GM13977 (cell line): ENCODE results near the gene MYMX.
"Not testable (repeated sequence)": the region's sequence is repeated elsewhere in the genome, so short reads cannot be mapped to it uniquely, and the experiment has no call there.

Source experiments
- DNase-seq: peaks from one replicate; pipeline ENCODE4 v3.0.0; 2012; ENCODE audit warnings: low spot score
- in situ Hi-C: fragments of 300-500 bp; cut with MboI; formaldehyde crosslinking; loops from one replicate; pipeline ENCODE4 v1.12.0; 2022; ENCODE audit warnings: low sequenced_read_pairs, low pct_unique_long_range_greater_than_20kb, mixed read lengths, inconsistent platforms; ENCODE audit not compliant: unreplicated experiment
- TF ChIP-seq, protein P1 (sequence below): IDR thresholded peaks from 2 replicates; pipeline ENCODE4 v1.5.1; 2012; ENCODE audit warnings: mild to moderate bottlenecking, control low read depth; ENCODE audit not compliant: insufficient read depth; ENCODE audit errors: extremely low read depth, missing control alignments

Gene MYMX

DNA sequence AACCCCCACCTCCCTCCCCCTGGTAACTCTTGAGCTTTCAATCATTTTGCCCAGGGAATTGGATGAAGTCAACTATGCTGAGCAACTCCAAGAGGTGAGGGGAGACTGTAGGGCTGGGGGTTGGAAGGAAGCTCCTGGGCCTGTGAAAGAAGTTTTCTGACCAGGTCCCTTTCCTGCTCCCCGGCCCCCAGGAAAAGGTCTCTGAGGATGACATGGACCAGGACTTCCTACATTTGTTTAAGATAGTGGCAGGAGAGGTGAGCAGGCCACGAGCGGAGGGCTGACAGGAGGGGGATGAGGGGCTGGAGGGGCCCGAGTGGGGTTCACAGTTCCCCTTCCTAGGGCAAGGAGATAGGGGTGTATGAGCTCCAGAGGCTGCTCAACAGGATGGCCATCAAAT, 36.3 kb upstream of the MYMX start:
- in situ Hi-C loops, result no loop called here
- DNase-seq, result no peak
- TF ChIP-seq, protein P1, sequence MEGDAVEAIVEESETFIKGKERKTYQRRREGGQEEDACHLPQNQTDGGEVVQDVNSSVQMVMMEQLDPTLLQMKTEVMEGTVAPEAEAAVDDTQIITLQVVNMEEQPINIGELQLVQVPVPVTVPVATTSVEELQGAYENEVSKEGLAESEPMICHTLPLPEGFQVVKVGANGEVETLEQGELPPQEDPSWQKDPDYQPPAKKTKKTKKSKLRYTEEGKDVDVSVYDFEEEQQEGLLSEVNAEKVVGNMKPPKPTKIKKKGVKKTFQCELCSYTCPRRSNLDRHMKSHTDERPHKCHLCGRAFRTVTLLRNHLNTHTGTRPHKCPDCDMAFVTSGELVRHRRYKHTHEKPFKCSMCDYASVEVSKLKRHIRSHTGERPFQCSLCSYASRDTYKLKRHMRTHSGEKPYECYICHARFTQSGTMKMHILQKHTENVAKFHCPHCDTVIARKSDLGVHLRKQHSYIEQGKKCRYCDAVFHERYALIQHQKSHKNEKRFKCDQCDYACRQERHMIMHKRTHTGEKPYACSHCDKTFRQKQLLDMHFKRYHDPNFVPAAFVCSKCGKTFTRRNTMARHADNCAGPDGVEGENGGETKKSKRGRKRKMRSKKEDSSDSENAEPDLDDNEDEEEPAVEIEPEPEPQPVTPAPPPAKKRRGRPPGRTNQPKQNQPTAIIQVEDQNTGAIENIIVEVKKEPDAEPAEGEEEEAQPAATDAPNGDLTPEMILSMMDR, result no peak

GRCh38 chr6:44180886-44181285, 35.8 kb upstream of the MYMX start:
- TF ChIP-seq, protein P1, result no peak
- in situ Hi-C loops, result no loop called here
- no peak for DNase-seq

DNA sequence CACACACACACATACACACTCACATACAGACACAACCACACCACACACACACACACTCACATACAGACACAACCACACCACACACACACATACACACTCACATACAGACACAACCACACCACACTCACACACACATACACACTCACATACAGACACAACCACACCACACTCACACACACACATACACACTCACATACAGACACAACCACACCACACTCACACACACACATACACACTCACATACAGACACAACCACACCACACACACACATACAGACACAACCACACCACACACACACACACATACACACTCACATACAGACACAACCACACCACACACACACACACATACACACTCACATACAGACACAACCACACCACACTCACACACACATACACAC, 34.9 kb upstream of the MYMX start:
- in situ Hi-C loops, DNase-seq: not testable (repeated sequence)

DNA sequence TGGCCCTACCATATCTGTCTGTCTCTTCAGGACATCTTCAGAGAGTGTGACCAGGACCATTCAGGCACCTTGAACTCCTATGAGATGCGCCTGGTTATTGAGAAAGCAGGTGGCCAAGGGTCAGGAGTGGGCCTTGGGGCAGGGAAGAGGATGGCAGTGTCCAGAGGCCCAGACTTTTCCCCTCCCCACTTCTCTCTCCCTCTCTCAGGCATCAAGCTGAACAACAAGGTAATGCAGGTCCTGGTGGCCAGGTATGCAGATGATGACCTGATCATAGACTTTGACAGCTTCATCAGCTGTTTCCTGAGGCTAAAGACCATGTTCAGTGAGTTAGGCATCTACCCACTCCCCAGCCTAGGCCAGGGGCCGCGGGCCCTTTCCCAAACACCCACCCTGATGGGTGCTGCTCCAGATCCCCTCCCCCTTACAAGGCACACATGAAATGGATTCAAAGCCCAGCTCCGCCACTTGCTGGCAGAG, 33.8 kb upstream of the MYMX start:
- in situ Hi-C loops, result no loop called here
- DNase-seq, result no peak
- TF ChIP-seq, protein P1, result no peak

GRCh38 chr6:44183783-44184182, 32.9 kb upstream of the MYMX start:
- in situ Hi-C loops, result no loop called here
- no peak for DNase-seq

DNA sequence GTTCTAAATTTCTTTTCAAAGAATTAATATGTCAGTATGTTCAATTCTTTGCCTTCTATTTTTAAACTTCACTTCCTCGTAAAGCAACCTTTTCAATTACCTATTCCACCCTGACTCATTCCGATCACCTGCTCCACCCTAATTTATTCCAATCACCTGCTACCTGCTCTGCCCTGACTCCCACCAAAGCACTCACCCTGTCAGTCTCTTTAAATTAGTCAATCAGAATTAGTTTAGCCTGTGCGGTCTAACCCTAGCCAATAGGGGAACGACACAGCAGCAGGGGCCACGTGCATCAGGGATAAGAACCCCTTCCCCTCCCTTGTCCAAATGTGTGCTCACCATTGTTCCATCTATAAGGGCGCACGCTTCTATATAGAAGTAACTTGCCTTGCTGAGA, 31.4 kb upstream of the MYMX start:
- in situ Hi-C loops, DNase-seq: not testable (repeated sequence)

More at GRCh38 chr6:44183783-44184182, 32.9 kb upstream of the MYMX start:
- TF ChIP-seq, protein P1, result no peak

DNA sequence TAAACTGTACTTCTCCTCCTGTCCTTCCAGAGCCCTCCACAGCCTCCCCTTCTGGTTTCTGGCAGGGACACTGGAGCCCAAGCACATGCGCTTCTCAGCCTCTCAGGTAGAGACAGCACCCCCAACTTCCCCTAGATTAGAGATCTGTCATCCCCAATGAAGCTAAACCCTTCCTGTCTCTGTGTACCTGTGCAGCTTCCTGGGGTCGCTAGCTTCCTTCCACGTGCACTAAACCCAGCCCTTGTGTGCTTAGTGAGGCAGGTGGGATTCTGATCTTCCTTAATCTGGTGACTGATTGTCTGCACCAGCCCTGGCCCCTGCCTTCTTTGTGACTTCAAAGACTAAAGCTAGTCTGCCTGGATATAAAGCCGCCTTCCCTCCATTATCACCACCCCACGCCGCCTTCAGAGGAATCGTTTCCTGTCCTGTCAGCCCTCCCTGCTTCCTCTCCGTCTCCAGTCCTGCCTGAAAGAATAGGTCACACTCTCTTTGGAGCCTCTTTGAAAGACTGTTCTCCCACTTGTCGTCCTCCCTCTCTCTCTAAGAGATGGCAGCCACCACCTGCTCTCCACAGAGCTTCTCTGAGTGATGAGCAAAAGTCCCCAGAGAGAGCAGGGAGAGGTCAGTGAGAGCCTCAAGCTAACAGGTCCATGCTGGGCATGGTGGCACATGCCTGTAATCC, 30.6 kb upstream of the MYMX start:
- in situ Hi-C loops, result no loop called here
- DNase-seq, result no peak
- TF ChIP-seq, protein P1, result no peak

DNA sequence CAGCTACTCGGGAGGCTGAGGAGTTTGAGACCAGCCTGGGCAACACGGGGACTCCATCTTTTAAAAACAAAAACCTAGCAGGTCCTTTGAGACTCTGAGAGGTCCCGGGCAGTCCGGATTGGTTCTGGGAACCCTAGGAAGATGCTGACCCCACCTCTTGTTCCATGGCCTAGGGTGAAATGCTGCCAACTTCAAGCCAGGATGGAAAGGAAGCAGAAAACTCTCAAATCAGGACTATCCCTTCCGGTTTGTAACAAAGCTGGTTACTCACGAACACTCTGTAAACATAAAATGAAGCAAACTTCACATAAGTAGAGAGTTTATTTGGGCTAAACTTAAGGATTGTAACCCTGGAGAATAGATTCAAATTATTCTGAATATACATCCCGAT, 30.1 kb upstream of the MYMX start:
- in situ Hi-C loops, result no loop called here
- no peak for DNase-seq

More for the DNA sequence above, 30.1 kb upstream of the MYMX start:
- TF ChIP-seq, protein P1, result no peak
